Renal pelvis (tissue), 3 donors: ENCODE data around the gene DYDC1. TPM values are rescaled to one million over a fixed set of nuclear protein-coding genes. Genes with fewer than 3 reads are reported as not detected.

Source experiments
- polyA plus RNA-seq, 3 donors: library from polyadenylated mRNA; unstranded; fragments of 120-200 nt; gene quantifications; one replicate each; pipeline ENCODE4 v1.2.1, GENCODE V29; 2013; ENCODE audit not compliant: insufficient read length in 3 of 3

DYDC1 gene
- polyA plus RNA-seq, 3 donors: 0.23 to 0.64 (median 0.31) TPM

Other genes starting within 250 kb of the DYDC1 start
- gene PLAC9, start 224.0 kb downstream of the DYDC1 start, polyA plus RNA-seq: 10 to 100 TPM; 29.1 to 31.7 (median 30.8) TPM
- 100 to 1,000 TPM; 127 to 139 (median 130) TPM for gene ANXA11, start 151.2 kb downstream of the DYDC1 start, polyA plus RNA-seq
- gene MAT1A, start 67.1 kb downstream of the DYDC1 start, polyA plus RNA-seq: 1 to 10 TPM; 1.0 to 1.5 (median 1.4) TPM
- 1 to 10 TPM; 1.8 to 2.2 (median 1.9) TPM for gene DYDC2, start within 50 bp of the DYDC1 start, polyA plus RNA-seq
- 100 to 1,000 TPM; 102 to 119 (median 105) TPM for gene PRXL2A, start 51.8 kb upstream of the DYDC1 start, polyA plus RNA-seq
- 10 to 100 TPM; 84.9 to 97.4 (median 97.3) TPM for gene TSPAN14, start 97.6 kb upstream of the DYDC1 start, polyA plus RNA-seq
- gene SH2D4B, start 181.1 kb upstream of the DYDC1 start, polyA plus RNA-seq: under 1 TPM; 0.07 to 0.20 (median 0.18) TPM